Measurements from ENCODE around the gene PDF.
"Not testable (repeated sequence)": the region's sequence is repeated elsewhere in the genome, so short reads cannot be mapped to it uniquely, and the experiment has no call there.

Gene PDF, protein sequence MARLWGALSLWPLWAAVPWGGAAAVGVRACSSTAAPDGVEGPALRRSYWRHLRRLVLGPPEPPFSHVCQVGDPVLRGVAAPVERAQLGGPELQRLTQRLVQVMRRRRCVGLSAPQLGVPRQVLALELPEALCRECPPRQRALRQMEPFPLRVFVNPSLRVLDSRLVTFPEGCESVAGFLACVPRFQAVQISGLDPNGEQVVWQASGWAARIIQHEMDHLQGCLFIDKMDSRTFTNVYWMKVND

DNA sequence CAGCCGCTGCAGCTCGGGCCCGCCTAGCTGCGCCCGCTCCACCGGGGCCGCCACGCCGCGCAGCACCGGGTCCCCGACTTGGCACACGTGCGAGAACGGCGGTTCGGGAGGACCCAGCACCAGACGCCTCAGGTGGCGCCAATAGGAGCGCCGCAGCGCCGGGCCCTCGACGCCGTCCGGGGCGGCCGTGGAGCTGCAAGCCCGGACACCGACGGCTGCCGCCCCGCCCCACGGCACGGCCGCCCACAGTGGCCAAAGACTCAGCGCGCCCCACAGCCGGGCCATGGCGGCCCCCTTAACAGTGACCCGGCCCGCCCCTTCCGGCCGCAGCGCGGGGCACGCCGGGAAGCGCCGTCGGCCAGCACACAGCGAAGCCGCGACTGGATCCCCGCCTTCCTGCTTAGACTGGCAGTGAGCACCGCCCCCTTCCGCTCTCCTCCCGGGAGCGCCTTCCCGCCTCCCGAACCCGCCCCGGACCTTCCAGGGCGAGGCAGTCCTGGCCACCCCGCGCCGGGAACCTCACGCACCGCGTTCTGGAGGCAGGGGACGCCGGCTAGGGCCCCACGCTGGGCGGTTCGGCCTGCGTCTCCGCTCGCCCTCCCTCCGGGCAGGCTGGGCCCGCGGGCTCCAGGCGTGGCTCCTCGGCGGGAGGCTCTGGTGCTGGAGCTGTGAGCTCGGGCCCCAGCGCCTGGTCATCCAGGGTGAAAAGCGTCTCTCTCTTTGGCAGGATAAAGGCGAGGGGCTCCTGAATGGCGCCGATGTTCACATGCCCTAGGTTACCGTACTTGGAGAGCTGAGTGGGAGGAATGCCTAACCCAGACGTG is at the start of gene PDF:
PDF (minus strand) TSS at position 303 of the 824 bp plus-strand sequence; CDS start at position 285, 18 bp downstream.
- DNase-seq, result peak; percentile 92

DNA sequence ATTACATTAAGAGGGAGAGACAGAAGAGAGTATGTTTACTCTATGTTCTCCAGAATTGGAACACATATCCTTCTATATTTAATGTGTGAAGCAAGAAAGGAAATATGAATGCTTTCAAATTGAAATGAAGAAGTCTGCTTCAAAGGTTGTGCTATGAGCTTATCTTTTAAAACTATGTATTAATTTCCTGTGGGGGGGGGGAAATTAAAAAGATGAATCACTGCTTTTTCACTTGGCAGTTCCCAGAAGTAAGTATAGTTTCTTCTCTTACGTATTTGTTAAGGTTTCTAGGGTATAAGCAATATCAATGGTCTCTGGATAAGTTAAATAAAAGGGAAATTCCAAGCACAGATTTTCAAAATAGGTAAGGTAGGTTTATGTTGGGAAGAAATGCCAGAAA is 48.4 kb upstream of the PDF start:
- no peak for DNase-seq

DNA sequence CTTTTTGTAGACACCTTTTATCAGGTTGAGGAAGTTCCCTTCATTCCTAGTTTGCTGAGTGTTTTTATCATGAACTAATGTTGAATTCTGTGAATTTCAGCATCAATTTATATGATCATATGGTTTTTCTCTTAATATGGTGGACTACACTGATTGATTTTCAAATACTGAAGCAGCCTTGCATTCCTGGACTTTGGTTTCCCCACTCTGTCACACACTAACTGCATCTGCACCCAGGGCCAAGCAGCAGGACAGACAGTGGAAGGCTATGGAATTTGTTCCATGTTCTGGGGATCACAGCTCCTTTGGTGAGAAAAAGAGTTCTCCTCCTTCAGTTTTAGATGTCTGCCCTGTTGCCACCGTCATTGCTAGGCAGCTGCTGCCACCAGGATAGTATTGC is 47.6 kb upstream of the PDF start:
- no peak for DNase-seq

DNA sequence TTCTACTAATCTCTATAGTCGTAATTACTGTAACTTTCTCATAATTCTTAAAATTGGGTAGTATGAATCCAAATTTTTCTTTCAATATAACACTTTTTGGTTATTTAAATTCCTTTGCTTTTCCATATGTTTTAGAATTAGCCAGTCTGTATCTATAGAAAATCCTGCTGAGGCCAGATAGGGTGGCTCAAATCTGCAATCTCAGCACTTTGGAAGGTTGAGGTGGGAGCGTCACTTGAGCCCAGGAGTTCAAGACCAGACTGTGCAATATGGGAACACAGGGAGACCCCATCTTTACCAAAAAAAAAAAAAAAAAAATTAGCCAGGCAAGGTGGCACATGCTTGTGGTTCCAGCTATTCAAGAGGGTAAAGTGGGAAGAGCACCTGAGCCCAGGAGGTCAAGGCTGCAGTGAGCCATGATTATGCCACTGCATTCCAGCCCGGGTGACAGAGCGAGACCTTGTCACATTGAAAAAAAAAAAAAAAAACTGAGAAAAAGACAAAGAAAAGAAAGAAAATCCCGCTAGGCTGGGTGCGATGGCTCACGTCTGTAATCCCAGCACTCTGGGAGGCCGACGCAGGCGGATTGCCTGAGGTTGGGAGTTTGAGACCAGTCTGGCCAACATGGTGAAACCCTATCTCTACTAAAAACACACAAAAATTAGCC is 46.1 kb upstream of the PDF start:
- no peak for DNase-seq

DNA sequence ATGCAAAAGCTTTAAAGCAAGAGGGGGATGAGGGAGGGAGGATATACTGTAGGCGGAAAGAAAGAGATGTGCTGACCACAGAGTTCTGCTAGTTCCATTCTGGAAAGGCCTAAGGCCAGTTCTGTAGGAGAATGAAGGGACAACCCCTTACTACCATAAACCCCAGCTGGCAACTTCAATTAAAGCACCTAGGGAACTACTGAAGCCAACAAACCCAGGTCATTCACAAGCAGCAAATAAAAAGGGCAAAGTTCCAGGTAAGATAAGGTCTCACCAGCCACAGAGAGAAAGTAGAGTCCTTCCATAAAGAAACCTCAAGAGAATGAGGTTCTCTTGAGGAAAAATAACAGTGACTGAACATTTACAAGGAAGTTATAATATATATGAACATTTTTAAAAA is 42.6 kb upstream of the PDF start:
- no peak for DNase-seq

DNA sequence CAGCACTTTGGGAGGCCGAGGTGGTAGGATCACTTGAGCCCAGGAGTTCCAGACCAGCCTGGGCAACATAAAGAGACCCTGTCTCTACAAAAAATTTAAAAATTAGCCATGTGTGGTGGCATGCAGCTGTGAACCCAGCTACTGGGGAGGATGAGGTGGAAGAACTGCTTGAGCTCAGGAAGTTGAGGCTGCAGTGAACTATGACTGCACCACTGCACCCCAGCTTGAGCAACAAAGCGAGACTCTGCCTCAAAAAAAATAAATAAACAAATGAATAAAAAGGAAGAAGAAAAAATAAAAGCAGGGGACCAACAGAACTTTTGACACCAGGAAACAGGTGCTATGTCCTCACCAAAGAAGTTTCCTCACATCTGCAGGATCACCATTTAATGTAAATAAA is 41.2 kb upstream of the PDF start:
- DNase-seq, result no peak

DNA sequence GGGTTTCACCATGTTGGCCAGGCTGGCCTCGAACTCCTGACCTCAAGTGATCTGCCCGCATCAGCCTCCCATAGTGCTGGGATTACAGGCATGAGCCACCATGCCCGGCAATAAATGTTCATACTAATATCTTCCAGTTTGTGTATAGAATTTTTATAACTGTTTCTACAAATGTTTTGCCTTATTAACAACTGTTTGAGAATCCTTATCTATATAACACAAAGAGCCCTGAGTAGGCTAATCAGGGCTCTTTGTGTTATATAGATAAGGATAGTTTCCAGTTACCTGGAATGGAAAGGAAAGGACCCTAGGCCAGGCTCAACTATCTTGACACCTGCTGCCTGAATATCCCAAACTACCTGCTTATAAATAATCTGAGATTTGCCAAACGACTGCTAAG is 38.5 kb upstream of the PDF start:
- peak; percentile 51 for DNase-seq

DNA sequence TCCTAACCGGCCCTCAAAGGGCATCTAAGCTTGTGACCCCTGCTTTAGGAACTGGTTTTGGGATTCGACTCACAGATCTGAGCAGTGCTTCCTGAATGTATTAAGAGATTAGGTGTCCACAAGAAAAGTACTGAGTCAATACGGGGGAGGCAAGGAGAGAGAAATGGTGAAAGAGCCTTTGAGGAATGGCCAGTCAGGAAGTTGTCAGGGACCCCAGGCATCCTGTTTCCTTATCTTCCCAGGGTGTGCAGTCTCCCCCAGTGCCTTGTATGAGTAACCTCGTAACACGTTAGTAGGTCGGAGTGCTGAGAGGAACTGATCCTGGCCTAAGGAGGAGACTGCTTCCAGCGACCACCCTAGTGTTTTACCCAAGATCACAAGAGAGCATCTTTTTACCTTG is 37.6 kb upstream of the PDF start:
- DNase-seq, result no peak

DNA sequence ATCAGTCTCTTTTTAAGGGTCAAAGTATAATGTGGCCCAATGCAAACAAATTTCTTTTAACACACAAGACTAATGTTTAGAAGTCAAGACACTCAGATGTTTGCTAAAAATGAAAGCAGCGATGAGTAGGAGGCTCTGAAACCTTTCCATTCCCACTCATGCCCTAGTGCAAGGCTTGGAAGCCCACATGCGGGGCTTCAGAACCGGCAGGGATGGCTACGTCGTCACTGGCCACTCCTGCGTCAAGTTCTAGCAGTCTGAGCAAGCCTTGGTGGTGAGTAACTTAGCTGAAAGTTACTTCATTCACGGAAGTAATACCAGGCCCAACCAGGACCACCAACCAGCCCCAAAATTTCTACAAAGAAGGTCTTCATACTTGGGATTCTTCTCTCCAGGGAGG is 36.0 kb upstream of the PDF start:
- DNase-seq, result no peak

DNA sequence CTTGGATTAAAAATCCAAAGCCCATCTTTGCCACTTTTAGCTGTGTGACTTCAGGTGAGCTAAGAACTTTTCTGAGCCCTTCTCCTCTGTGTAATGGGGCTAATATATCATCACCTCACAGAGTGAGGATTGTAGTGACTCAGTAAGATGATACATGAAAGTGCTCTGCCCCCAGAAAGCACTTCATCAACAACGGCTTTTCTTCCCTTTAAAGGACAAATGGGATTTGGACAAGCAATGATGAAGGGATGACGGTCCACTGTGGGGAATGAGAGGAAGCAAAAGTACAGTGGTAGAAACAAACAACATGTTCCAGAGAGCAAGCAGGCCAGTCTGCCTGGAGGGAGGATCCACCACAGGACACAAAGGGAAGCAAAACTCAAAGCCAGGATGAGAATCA is 35.5 kb upstream of the PDF start:
- DNase-seq, result no peak

DNA sequence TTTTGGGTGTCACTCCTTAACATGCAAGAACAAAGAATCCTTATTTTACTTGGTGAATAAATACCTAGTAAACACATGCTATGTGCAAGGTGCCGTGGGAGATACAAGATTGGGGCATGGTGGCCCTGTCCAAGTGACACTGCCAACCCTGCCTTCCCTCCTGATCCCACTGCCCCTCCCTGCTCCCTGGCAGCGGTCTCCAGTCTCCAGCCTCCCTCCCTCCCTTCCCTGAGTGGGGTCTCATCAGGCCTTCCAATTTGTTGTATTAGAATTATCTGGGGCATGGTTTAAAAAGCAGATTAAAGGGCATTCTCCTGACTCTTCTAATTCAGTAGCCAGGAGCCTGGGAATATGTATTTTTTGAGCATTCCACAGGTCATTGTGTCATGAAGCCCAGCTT is 33.7 kb upstream of the PDF start:
- DNase-seq, result no peak

DNA sequence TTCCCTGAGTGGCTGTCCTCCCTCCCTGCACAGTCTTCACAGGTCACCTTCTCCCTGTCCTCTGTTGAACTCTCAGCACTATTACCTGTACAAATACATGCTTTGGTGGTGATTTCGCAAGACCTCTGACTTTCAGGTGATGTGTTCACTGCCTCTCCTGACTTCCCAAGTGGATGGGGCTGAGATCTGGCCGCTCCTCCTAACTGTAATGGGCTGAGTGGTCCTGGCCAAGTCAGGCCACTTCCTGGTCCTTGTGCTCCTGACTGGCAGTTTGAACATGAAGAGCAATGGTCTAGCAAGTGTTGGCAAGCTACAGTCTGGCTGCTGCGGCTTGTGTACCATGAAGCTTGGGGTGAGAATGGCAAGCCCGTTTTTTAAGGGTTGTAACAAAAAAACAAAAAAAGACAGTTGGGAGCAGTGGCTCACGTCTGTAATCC is 32.9 kb upstream of the PDF start:
- no peak for DNase-seq

DNA sequence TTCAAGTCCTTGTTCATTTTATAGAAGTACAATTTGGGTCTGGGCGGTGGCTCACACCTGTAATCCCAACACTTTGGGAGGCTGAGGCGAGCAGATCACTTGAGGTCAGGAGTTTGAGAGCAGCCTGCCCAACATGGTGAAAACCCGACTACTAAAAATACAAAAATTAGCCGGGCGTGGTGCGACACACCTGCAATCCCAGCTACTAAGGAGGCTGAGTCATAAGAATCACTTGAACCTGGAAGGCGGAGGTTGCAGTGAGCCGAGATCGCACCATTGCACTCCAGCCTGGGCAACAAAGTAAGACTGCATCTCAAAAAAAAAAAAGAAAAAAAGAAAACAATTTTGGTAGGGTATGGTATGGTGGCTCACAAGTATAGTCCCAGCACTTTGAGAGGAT is 29.7 kb upstream of the PDF start:
- DNase-seq, result not testable (repeated sequence)

DNA sequence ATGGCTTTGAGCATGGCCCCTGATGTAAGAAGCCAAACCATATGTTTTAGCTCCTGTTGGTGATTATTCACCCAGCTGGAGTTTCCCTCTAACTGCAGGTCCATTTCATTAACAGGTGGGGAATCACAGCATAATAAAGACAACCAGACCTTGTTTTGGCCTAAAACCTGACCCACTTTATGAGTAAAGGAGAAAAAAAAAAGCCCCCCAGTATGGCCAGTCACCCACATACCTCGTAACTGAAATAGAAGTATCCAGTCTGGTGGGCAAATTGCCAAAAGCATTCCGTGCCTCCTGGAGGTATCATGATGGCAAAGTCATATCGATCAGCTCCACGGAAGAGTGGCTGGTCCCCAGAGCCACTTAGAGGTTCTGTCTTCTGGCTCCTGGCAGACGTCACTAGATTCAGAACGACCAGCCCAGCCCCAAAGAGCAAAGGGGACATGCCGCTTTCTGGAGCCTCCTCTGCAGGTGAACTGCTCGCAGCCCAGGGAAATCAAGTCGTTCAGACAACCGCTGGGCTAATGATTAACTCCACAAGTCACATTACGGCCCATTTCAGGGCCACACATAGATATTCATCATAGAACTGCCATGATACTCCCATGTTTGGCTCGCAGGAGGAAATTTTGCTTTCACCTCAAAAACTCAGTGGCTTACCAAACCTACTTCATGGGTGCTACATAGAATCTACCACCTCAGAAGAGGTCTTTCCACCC is 21.1 kb upstream of the PDF start, which contains the start of gene TMED6:
TMED6 (minus strand) TSS at position 478 of the 719 bp plus-strand sequence; CDS start at position 445, 33 bp downstream.
- DNase-seq, result no peak

DNA sequence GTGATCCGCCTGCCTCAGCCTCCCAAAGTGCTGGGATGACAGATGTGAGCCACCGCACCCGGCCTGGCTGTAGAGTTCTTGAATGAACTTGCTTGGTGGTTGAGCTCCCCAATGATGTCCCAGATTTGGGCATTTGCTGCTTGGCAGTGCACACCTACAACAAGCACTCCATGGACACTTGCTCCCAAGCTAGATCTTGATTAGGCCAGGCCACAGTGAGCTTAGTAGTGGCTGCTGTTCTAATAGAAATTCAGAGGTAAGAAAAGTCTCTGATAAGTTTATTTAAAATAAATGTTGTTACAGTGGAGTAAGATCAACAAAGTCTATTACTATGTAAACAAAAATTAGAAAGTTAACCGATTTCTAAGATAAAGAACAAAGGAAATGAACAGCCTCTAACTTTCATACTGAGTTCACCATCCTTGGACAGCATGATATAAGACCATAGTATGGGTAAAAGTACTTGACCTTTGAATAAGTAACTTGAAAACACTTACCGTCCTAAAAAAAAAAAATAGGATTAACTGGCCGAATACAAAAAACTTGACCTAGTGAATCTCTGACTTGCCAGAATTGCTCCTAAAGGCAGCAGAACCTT is 20.2 kb upstream of the PDF start:
- DNase-seq, result no peak

DNA sequence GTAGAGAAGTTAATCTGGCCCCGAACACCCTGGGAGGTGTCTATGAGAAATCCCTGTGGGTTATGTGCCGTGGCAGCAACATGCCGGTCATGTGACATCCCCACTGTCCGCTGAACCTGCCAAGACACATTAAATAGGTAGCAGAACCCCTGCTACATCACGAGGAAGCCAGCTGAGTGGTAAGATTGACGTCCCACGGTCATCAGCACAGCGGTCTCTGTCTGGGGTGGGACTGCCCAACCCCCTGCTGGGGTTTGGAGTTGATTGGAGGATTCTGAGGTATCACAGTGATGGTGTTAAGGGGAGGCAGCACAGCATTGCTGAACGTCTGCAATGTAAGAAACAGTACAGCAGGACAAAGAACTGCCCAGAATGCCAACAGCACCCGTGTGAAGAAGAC is 19.1 kb upstream of the PDF start:
- DNase-seq, result no peak

DNA sequence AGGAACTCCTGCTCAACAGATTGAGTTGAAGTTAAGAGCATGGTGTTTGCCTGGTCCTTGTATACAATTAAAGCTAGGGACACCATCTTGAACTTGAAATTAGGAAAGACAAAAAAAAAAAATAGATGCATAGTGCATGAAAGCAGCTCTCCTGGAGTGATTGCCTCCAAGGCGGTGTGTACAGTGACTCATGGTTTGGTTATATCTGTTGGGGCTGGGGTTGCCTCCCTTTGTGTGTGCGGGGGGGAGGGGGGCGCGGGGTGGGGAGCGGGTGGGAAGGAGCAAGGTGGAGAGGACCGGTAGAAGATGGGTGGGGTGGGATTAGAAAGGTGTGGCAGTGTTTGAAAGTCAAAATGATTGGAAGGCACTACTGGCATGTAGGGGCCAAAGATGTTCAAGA is 17.8 kb upstream of the PDF start:
- DNase-seq, result no peak

DNA sequence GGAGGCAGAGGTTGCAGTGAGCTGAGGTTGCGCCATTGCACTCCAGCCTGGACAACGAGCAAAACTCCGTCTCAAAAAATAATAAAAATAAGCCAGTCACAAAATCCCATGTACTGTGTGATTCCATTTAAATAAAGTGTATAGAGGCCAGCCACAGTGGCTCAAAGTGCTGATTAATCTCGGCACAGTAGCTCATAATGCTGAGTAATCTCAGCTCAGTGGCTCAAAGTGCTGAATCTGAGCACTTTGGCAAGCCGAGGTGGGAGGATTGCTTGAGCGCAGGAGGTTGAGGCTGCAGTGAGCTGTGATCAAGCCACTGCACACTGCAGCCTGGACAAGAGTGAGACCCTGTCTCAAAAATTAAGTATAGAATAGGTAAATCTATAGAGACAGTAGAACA is 16.3 kb upstream of the PDF start:
- no peak for DNase-seq

DNA sequence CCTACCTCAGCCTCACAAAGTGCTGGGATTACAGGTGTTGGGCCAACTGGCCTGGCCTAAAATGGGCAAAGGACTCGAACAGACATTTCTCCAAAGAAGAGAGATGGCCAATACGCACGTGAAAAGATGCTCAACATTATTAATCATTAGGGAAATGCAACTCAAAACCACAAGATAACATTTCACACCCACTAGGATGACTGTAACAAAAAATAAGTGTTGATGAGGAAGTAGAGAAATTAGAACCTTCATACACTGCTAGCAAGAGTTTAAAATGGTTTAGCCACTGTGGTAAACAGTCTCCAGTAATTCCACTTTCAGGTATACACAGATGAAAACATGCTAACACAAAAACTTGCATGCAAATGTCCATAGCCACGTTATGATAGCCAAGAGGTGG is 15.5 kb upstream of the PDF start:
- DNase-seq, result no peak

DNA sequence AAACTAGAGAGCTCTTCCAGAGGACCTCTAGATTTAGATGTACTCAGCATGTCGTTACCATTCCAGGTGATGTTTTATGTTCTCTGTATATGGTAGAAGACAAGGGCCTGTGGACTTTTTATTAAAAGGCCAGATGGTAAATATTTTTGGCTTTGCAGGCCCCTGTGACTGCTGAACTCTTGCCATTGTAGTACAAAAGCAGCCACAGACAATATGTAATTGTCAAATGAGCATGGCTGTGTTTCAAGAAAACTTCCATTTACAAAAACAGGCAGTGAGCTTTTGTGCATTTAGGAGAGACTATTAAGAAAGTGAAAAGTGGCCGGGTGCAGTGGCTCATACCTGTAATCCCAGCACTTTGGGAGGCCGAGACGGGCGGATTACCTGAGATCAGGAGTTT is 13.8 kb upstream of the PDF start:
- DNase-seq, result no peak

DNA sequence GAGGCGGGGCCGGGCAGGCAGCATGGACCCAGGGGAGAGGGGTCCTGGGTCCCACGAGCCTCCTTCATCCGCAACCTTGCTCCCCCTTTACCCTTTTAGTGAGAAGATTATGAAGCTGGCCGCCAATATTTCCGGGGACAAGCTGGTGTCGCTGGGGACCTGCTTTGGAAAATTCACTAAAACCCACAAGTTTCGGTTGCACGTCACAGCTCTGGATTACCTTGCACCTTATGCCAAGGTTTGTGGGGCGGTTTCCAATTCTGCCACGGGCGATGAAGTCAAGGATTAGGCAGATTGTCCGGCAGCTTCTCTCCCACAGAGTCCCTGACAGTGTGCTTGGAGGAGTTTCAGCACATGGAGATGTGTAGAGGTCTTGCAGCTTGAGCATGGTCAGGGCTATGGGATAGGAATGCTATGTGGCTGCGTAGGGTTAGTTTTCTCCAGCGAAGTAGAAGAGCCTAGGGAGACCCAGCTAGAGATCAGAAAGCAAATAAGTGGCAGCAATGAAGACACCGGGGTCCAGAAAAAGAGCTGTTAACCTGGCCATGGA is 9.8 kb upstream of the PDF start:
- no peak for DNase-seq

DNA sequence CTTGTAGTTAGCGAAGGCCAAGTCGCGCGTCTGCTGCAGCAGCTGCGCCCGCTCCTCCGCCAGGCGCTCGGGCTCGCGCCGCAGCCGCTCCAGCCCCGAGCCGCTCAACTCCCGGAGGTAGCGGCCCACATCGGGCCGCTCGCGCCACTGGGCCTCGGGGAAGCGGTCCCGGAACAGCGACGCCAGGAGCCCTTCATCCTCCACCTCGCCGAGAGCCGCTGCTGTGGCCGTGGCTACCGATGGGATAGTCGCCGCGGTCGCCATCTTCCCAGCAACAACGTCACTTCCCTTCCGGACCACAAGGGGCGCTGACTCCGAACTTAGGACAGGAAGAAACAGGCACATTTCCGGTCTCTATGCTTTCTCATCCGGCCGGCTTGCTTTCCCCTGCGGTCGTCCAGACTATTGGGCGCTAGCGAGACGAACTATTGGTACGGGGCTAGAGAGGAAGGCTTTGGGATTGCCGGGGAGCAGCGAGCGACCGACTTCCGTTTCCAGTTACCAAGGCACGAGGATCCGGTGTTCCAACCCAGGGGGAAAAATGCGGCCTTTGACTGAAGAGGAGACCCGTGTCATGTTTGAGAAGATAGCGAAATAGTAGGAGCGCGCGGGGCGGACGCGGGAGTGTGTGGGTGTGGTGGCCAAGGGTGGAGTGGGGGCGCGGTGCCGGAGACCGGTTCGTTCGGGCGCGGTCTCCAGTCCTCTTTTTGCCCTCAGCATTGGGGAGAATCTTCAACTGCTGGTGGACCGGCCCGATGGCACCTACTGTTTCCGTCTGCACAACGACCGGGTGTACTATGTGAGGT is 9.1 kb upstream of the PDF start, which contains the start of the genes COG8 and NIP7:
COG8 (minus strand) TSS at position 276 of the 806 bp plus-strand sequence; CDS start at position 264, 12 bp downstream.
NIP7 (plus strand) TSS at position 484 of the 806 bp plus-strand sequence; CDS start at position 542, 58 bp downstream.
- peak; percentile 96 for DNase-seq
